Measurements from ENCODE around the gene SORBS2.
A peak's percentile ranks its signal among the peaks of the same experiment; 100 is the strongest.

GRCh38 chr4:185542626-185543315, 269.2 kb downstream of the SORBS2 start:
- TF ChIP-seq CTCF (IDR thresholded peaks at IDR 0.05) (no peak), POLR2A (IDR thresholded peaks at IDR 0.05; ENCODE audit: low read depth) (no peak), EP300 (IDR thresholded peaks at IDR 0.05) (no peak), POLR2AphosphoS5 (IDR thresholded peaks at IDR 0.05) (peak; percentile 79 to 87)
